SK-N-SH treated with all-trans-retinoic acid at 6 μM for 48 hours (cell line): Measurements from ENCODE around the gene GAPVD1.
"Not testable (repeated sequence)": the region's sequence is repeated elsewhere in the genome, so short reads cannot be mapped to it uniquely, and the experiment has no call there.

ENCODE experiments used
- ATAC-seq: fragments of 200-7000 bp; cut with Tn5 transposase; 3 replicates; pipeline ENCODE4 v1.9.1; 2020; ENCODE audit warnings: mild to moderate bottlenecking, moderate library complexity
- BACH2 ChIP-seq: fragments of 250-450 bp; sonication (Bioruptor Pico); IDR thresholded peaks from 2 replicates; pipeline ENCODE4 v1.9.0; 2021; ENCODE audit warnings: mild to moderate bottlenecking, borderline replicate concordance
- CREB5 ChIP-seq: fragments of 250-450 bp; sonication (Bioruptor Pico); IDR thresholded peaks from 2 replicates; pipeline ENCODE4 v1.5.1; 2020; ENCODE audit warnings: low read depth, mild to moderate bottlenecking, moderate library complexity
- CSRNP3 ChIP-seq: fragments of 250-450 bp; sonication (Bioruptor Pico); IDR thresholded peaks from 2 replicates; pipeline ENCODE4 v1.5.1; 2021; ENCODE audit warnings: mild to moderate bottlenecking, moderate library complexity
- GLIS3 ChIP-seq: fragments of 250-450 bp; sonication (Bioruptor Pico); IDR thresholded peaks from 2 replicates; pipeline ENCODE4 v1.5.0; 2020; ENCODE audit warnings: mild to moderate bottlenecking, moderate library complexity
- ISL1 ChIP-seq: fragments of 250-450 bp; sonication (Bioruptor Pico); IDR thresholded peaks from 2 replicates; pipeline ENCODE4 v2.1.2; 2022; ENCODE audit warnings: mild to moderate bottlenecking, moderate library complexity
- OSR1 ChIP-seq: fragments of 250-450 bp; sonication (Bioruptor Pico); IDR thresholded peaks from 2 replicates; pipeline ENCODE4 v1.8.0; 2022; ENCODE audit warnings: moderate library complexity, mild to moderate bottlenecking, inconsistent platforms
- PATZ1 ChIP-seq: fragments of 250-450 bp; sonication (Bioruptor Pico); IDR thresholded peaks from 2 replicates; pipeline ENCODE4 v1.8.0; 2020; ENCODE audit warnings: mild to moderate bottlenecking, moderate library complexity, borderline replicate concordance
- POU6F1 ChIP-seq: fragments of 250-450 bp; sonication (Bioruptor Pico); IDR thresholded peaks from 2 replicates; pipeline ENCODE4 v1.8.0; 2021; ENCODE audit warnings: low read depth, mild to moderate bottlenecking, moderate library complexity, borderline replicate concordance
- PPARA ChIP-seq: fragments of 250-450 bp; sonication (Bioruptor Pico); IDR thresholded peaks from 2 replicates; pipeline ENCODE4 v1.5.0; 2020; ENCODE audit warnings: mild to moderate bottlenecking, borderline replicate concordance
- RARB ChIP-seq: fragments of 250-450 bp; sonication (Bioruptor Pico); IDR thresholded peaks from 2 replicates; pipeline ENCODE4 v1.8.0; 2021; ENCODE audit warnings: mild to moderate bottlenecking, moderate library complexity
- SNAI2 ChIP-seq: fragments of 250-450 bp; sonication (Bioruptor Pico); IDR thresholded peaks from 2 replicates; pipeline ENCODE4 v1.5.0; 2020; ENCODE audit warnings: mild to moderate bottlenecking, moderate library complexity
- TCF4 ChIP-seq: fragments of 250-450 bp; sonication (Bioruptor Pico); IDR thresholded peaks from 2 replicates; pipeline ENCODE4 v1.8.0; 2021; ENCODE audit warnings: mild to moderate bottlenecking, moderate library complexity, borderline replicate concordance
- ZC3H10 ChIP-seq: fragments of 250-450 bp; sonication (Bioruptor Pico); IDR thresholded peaks from 2 replicates; pipeline ENCODE4 v1.5.1; 2021; ENCODE audit warnings: mild to moderate bottlenecking, moderate library complexity
- ZFP3 ChIP-seq: fragments of 250-450 bp; sonication (Bioruptor Pico); IDR thresholded peaks from 2 replicates; pipeline ENCODE4 v1.5.0; 2020; ENCODE audit warnings: mild to moderate bottlenecking, moderate library complexity
- ZFP30 ChIP-seq: fragments of 450-650 bp; formaldehyde crosslinking; IDR thresholded peaks from 2 replicates; pipeline ENCODE4 v1.5.0; 2022; ENCODE audit warnings: mild to moderate bottlenecking, moderate library complexity
- ZNF565 ChIP-seq: fragments of 450-650 bp; formaldehyde crosslinking; conservative IDR thresholded peaks from 2 replicates; pipeline ENCODE4 v1.5.0; 2020; ENCODE audit warnings: low read depth, mild to moderate bottlenecking, moderate library complexity
- ZNF70 ChIP-seq: fragments of 450-650 bp; formaldehyde crosslinking; IDR thresholded peaks from 2 replicates; pipeline ENCODE4 v1.5.0; 2020; ENCODE audit warnings: mild to moderate bottlenecking, moderate library complexity

Gene GAPVD1

GRCh38 chr9:125399165-125399564 lies 137.5 kb downstream of the GAPVD1 start:
- no peak for TF ChIP-seq SNAI2 (CRISPR knock-in tag)
- no peak for TF ChIP-seq OSR1 (CRISPR knock-in tag)
- no peak for TF ChIP-seq CSRNP3 (CRISPR knock-in tag)
- TF ChIP-seq RARB (CRISPR knock-in tag) = no peak
- TF ChIP-seq PATZ1 (CRISPR knock-in tag) = no peak
- TF ChIP-seq ZNF565 (CRISPR knock-in tag) = no peak
- no peak for TF ChIP-seq GLIS3 (CRISPR knock-in tag)
- no peak for TF ChIP-seq TCF4 (CRISPR knock-in tag)
- no peak for TF ChIP-seq CREB5 (CRISPR knock-in tag)
- TF ChIP-seq ISL1 (CRISPR knock-in tag) = no peak
- TF ChIP-seq ZFP30 (CRISPR knock-in tag) = no peak
- TF ChIP-seq ZC3H10 = no peak
- no peak for TF ChIP-seq ZNF70 (CRISPR knock-in tag)
- no peak for TF ChIP-seq POU6F1 (CRISPR knock-in tag)
- TF ChIP-seq, all 23 proteins: peak for 0
- no peak for ATAC-seq

GRCh38 chr9:125399666-125400065 lies 138.0 kb downstream of the GAPVD1 start:
- TF ChIP-seq GLIS3 (CRISPR knock-in tag) (no peak), TCF4 (CRISPR knock-in tag) (no peak), POU6F1 (CRISPR knock-in tag) (no peak), ISL1 (CRISPR knock-in tag) (no peak), PATZ1 (CRISPR knock-in tag) (no peak), PPARA (CRISPR knock-in tag) (no peak), ZFP3 (CRISPR knock-in tag) (no peak), RARB (CRISPR knock-in tag) (no peak), BACH2 (CRISPR knock-in tag) (no peak), ZFP30 (CRISPR knock-in tag) (no peak), OSR1 (CRISPR knock-in tag) (no peak)
- TF ChIP-seq, all 23 proteins: peak for 0
- ATAC-seq = no peak

- ATAC-seq = not testable (repeated sequence)
Observed at GRCh38 chr9:125400232-125400631, 138.6 kb downstream of the GAPVD1 start.
